HepG2 (cell line): ENCODE results near the gene STOML2. TPM values are rescaled to one million over a fixed set of nuclear protein-coding genes. Genes with fewer than 3 reads are reported as not detected.
A peak's percentile ranks its signal among the peaks of the same experiment; 100 is the strongest.

Experiments
- BORCS8-MEF2B ChIP-seq: sonication (generic); formaldehyde crosslinking; IDR thresholded peaks from 2 replicates; pipeline ENCODE4 v1.8.0; 2022; ENCODE audit warnings: mild to moderate bottlenecking, missing genetic modification reagents
- EED ChIP-seq: sonication (generic); formaldehyde crosslinking; IDR thresholded peaks from 2 replicates; pipeline ENCODE4 v1.5.0; 2020; ENCODE audit warnings: mild to moderate bottlenecking, missing genetic modification reagents
- GLI4 ChIP-seq: sonication (generic); formaldehyde crosslinking; IDR thresholded peaks from 2 replicates; pipeline ENCODE4 v1.5.1; 2020; ENCODE audit warnings: missing genetic modification reagents, mild to moderate bottlenecking, moderate library complexity, borderline replicate concordance
- HDAC2 ChIP-seq: sonication (generic); formaldehyde crosslinking; IDR thresholded peaks from 2 replicates; pipeline ENCODE4 v1.4.0; 2020; ENCODE audit warnings: missing genetic modification reagents
- MEIS2 ChIP-seq: sonication (generic); formaldehyde crosslinking; IDR thresholded peaks from 2 replicates; pipeline ENCODE4 v1.9.0; 2021; ENCODE audit warnings: mild to moderate bottlenecking, missing genetic modification reagents
- NFE2 ChIP-seq: sonication (generic); formaldehyde crosslinking; IDR thresholded peaks from 2 replicates; pipeline ENCODE4 v1.4.0; 2020; ENCODE audit warnings: missing genetic modification reagents
- STAT5B ChIP-seq: sonication (generic); formaldehyde crosslinking; IDR thresholded peaks from 2 replicates; pipeline ENCODE4 v1.4.0; 2020; ENCODE audit warnings: missing genetic modification reagents
- ZBTB21 ChIP-seq: sonication (generic); formaldehyde crosslinking; IDR thresholded peaks from 2 replicates; pipeline ENCODE4 v1.4.0; 2020; ENCODE audit warnings: missing genetic modification reagents
- ZSCAN30 ChIP-seq: sonication (generic); formaldehyde crosslinking; IDR thresholded peaks from 2 replicates; pipeline ENCODE4 v1.5.0; 2020; ENCODE audit warnings: mild to moderate bottlenecking, missing genetic modification reagents
- polyA plus RNA-seq, 8 experiments: library from polyadenylated mRNA; depleted of rRNA in 3 of 8; stranded (reverse) in 7 of 8; unstranded in 1 of 8; fragments of >200 nt; fragmentation: Illumina TruSeq in 4 of 8; extraction: Trizol in 4 of 8; gene quantifications; 2 replicates each; pipeline versions ENCODE4 v1.2.1 to v1.2.3, GENCODE V29; 2011 to 2016; ENCODE audit warnings: low read depth in 4 of 8, missing spikeins in 1 of 8, mixed read lengths in 1 of 8; ENCODE audit not compliant: insufficient read depth in 1 of 8
- total RNA-seq, 5 experiments: library from RNA; depleted of rRNA; stranded (reverse); fragments of >200 nt; fragmentation: Illumina TruSeq; extraction: Trizol; gene quantifications; 2 replicates each; pipeline ENCODE4 v1.2.3, GENCODE V29; 2016; ENCODE audit warnings: low read depth in 1 of 5
- TF ChIP-seq, protein P1 (sequence below): sonication (generic); formaldehyde crosslinking; conservative IDR thresholded peaks from 2 replicates; pipeline ENCODE4 v1.4.0; 2020; ENCODE audit warnings: mild to moderate bottlenecking, missing genetic modification reagents, moderate library complexity
- TF ChIP-seq, protein P2 (sequence below): sonication (generic); formaldehyde crosslinking; IDR thresholded peaks from 2 replicates; pipeline ENCODE4 v1.4.0; 2020; ENCODE audit warnings: mild to moderate bottlenecking, missing genetic modification reagents
- TF ChIP-seq, protein P3 (sequence below): sonication (generic); formaldehyde crosslinking; IDR thresholded peaks from 2 replicates; pipeline ENCODE4 v1.5.0; 2020; ENCODE audit warnings: missing genetic modification reagents
- TF ChIP-seq, protein P4 (sequence below): sonication (generic); formaldehyde crosslinking; IDR thresholded peaks from 2 replicates; pipeline ENCODE4 v1.8.0; 2022; ENCODE audit warnings: mild to moderate bottlenecking, missing genetic modification reagents, moderate library complexity
- TF ChIP-seq, protein P5 (sequence below), 2 experiments: sonication (generic) in 1 of 2; formaldehyde crosslinking in 1 of 2; IDR thresholded peaks; 2 replicates each; pipeline versions ENCODE4 v1.6.1 to v1.9.0; 2014 to 2022; ENCODE audit warnings: antibody characterized with exemption in 1 of 2, borderline replicate concordance in 1 of 2, inconsistent platforms in 1 of 2, low read depth in 1 of 2, missing genetic modification reagents in 1 of 2

Gene STOML2
- total and polyA plus RNA-seq, 2 of the 13 experiments (the other 11 are each of a cell fraction or from before 2014, with no cell fraction given): 245 to 250 TPM

DNA sequence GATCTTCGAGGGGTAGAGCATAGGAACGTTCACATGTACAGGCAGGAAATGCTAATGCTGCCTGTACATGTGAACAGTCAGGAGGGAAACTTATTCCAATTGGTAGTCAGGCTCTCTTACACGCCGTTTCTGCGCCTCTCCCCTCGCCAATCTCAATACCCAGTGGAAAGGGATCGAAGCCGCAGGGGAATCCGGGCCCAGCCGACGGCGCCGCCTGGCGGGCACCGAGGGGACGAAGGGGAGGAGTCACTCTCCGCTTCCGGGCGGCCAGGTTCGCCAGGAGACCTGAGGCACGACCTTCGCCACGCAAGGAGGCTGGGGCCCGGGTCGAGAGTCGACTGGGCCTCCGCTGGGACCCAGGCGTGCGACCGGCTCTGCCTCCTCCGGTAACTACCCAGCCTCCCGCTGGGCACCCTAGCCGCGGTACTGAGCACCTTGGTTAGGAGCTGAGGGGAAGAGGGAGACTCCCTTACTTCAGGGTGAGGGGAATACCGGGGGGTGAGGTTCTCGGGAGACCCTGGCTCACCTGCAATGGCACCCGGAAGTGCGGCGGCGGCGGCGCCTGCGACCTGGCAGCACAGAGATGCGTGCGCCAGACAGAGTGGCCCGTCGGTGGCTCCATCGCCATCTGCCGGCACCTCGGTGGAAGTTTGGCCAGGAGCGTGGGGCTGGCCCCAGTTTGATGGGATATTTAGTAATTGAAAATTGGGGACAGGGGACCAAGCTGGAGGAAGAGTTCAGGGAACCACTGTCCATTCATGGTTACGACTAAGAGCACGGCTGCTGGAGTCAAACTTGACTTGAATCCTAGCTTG is 6.7 kb downstream of the STOML2 start, which contains the start of gene PIGO (continued):
- TF ChIP-seq, protein P1, sequence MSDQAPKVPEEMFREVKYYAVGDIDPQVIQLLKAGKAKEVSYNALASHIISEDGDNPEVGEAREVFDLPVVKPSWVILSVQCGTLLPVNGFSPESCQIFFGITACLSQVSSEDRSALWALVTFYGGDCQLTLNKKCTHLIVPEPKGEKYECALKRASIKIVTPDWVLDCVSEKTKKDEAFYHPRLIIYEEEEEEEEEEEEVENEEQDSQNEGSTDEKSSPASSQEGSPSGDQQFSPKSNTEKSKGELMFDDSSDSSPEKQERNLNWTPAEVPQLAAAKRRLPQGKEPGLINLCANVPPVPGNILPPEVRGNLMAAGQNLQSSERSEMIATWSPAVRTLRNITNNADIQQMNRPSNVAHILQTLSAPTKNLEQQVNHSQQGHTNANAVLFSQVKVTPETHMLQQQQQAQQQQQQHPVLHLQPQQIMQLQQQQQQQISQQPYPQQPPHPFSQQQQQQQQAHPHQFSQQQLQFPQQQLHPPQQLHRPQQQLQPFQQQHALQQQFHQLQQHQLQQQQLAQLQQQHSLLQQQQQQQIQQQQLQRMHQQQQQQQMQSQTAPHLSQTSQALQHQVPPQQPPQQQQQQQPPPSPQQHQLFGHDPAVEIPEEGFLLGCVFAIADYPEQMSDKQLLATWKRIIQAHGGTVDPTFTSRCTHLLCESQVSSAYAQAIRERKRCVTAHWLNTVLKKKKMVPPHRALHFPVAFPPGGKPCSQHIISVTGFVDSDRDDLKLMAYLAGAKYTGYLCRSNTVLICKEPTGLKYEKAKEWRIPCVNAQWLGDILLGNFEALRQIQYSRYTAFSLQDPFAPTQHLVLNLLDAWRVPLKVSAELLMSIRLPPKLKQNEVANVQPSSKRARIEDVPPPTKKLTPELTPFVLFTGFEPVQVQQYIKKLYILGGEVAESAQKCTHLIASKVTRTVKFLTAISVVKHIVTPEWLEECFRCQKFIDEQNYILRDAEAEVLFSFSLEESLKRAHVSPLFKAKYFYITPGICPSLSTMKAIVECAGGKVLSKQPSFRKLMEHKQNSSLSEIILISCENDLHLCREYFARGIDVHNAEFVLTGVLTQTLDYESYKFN (CRISPR knock-in tag): peak; percentile 71
- no peak for TF ChIP-seq NFE2 (CRISPR knock-in tag)
- no peak for TF ChIP-seq STAT5B (CRISPR knock-in tag)
- TF ChIP-seq, protein P2, sequence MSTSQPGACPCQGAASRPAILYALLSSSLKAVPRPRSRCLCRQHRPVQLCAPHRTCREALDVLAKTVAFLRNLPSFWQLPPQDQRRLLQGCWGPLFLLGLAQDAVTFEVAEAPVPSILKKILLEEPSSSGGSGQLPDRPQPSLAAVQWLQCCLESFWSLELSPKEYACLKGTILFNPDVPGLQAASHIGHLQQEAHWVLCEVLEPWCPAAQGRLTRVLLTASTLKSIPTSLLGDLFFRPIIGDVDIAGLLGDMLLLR: no peak
- peak; percentile 74 for TF ChIP-seq HDAC2 (CRISPR knock-in tag)
- no peak for TF ChIP-seq ZSCAN30 (CRISPR knock-in tag)
- peak; percentile 76 for TF ChIP-seq BORCS8-MEF2B
- TF ChIP-seq, protein P3, sequence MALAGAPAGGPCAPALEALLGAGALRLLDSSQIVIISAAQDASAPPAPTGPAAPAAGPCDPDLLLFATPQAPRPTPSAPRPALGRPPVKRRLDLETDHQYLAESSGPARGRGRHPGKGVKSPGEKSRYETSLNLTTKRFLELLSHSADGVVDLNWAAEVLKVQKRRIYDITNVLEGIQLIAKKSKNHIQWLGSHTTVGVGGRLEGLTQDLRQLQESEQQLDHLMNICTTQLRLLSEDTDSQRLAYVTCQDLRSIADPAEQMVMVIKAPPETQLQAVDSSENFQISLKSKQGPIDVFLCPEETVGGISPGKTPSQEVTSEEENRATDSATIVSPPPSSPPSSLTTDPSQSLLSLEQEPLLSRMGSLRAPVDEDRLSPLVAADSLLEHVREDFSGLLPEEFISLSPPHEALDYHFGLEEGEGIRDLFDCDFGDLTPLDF: no peak; the same call in 1 of the 2 replicates
- TF ChIP-seq, protein P4, sequence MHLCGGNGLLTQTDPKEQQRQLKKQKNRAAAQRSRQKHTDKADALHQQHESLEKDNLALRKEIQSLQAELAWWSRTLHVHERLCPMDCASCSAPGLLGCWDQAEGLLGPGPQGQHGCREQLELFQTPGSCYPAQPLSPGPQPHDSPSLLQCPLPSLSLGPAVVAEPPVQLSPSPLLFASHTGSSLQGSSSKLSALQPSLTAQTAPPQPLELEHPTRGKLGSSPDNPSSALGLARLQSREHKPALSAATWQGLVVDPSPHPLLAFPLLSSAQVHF (CRISPR knock-in tag): no peak; the same call in 1 of the 2 replicates
- TF ChIP-seq, protein P5, sequence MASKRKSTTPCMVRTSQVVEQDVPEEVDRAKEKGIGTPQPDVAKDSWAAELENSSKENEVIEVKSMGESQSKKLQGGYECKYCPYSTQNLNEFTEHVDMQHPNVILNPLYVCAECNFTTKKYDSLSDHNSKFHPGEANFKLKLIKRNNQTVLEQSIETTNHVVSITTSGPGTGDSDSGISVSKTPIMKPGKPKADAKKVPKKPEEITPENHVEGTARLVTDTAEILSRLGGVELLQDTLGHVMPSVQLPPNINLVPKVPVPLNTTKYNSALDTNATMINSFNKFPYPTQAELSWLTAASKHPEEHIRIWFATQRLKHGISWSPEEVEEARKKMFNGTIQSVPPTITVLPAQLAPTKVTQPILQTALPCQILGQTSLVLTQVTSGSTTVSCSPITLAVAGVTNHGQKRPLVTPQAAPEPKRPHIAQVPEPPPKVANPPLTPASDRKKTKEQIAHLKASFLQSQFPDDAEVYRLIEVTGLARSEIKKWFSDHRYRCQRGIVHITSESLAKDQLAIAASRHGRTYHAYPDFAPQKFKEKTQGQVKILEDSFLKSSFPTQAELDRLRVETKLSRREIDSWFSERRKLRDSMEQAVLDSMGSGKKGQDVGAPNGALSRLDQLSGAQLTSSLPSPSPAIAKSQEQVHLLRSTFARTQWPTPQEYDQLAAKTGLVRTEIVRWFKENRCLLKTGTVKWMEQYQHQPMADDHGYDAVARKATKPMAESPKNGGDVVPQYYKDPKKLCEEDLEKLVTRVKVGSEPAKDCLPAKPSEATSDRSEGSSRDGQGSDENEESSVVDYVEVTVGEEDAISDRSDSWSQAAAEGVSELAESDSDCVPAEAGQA (IDR thresholded peaks at IDR 0.05; ENCODE audit: low read depth): no peak; the same call in 1 of the 2 replicates
- TF ChIP-seq, protein P5 (CRISPR knock-in tag; IDR thresholded peaks at IDR 0.05; ENCODE audit: borderline replicate concordance): no peak
- peak; percentile 41; the same call in 1 of the 2 replicates for TF ChIP-seq ZBTB21
- TF ChIP-seq EED: peak; percentile 92
- peak; percentile 52; the same call in 1 of the 2 replicates for TF ChIP-seq GLI4 (CRISPR knock-in tag)
- peak; percentile 73 for TF ChIP-seq MEIS2
